HCT116 (cell line): ENCODE results near the gene OSBP2. TPM values are rescaled to one million over a fixed set of nuclear protein-coding genes. Genes with fewer than 3 reads are reported as not detected.

Source experiments
- ATAC-seq: fragments of 200-7000 bp; cut with Tn5 transposase; 2 replicates; pipeline ENCODE4 v1.9.1; 2020; ENCODE audit warnings: mild to moderate bottlenecking, moderate library complexity
- BruUV-seq: library from RNA; stranded (reverse); fragments of 400-500 nt; replicated peaks from 2 replicates; lab custom pipeline; 2021; lab: Mats Ljungman, UMichigan
- CTCF ChIA-PET: fragments of 300-600 bp; sonication (Branson Sonifier 250); formaldehyde crosslinking; loops from one replicate; lab custom pipeline; 2021; ENCODE audit warnings: antibody characterized with exemption; lab: Charles Lee
- POLR2A ChIA-PET: fragments of 300-600, 350-600 bp; sonication (Branson Sonifier 250); formaldehyde crosslinking; loops from one replicate; lab custom pipeline; 2021; ENCODE audit warnings: antibody characterized with exemption; lab: Charles Lee
- RAD21 ChIA-PET, 2 experiments: fragments of 300-600 bp; sonication (Branson Sonifier 250); formaldehyde crosslinking; loops; one replicate each; lab custom pipeline; 2023; ENCODE audit warnings: low total read pairs in 2 of 2; ENCODE audit not compliant: uncharacterized antibody in 2 of 2, unreplicated experiment in 2 of 2, low non-redundant PET in 1 of 2; lab: Charles Lee
- DNase-seq: peaks from one replicate; pipeline ENCODE4 v3.0.0-alpha.2; 2010; ENCODE audit warnings: low read depth, low spot score
- H2AFZ ChIP-seq: fragments of 200-600 bp; shearing (Covaris generic), sonication (generic); 2 replicates; pipeline ENCODE4 v1.6.1; 2017; ENCODE audit warnings: low read depth, mixed run types, mixed read lengths, antibody characterized with exemption, low read length; ENCODE audit not compliant: poor library complexity, severe bottlenecking
- H3K27ac ChIP-seq: 2 replicates; pipeline ENCODE4 v1.5.1; 2012; ENCODE audit warnings: low read depth, low read length
- H3K27me3 ChIP-seq: fragments of 200-600 bp; sonication (generic); 2 replicates; pipeline ENCODE4 v1.6.1; 2016; ENCODE audit warnings: mixed run types, low read length, mixed read lengths; ENCODE audit not compliant: insufficient read depth
- H3K36me3 ChIP-seq, 2 experiments: fragments of 200-500 bp in 1 of 2; fragments of 200-600 bp in 1 of 2; sonication (Bioruptor generic) in 1 of 2; sonication (generic) in 1 of 2; 2 replicates each; pipeline versions ENCODE4 v1.5.1 to v1.6.1; 2014 to 2016; ENCODE audit warnings: low read length in 2 of 2, inconsistent platforms in 1 of 2, mixed read lengths in 1 of 2, mixed run types in 1 of 2; ENCODE audit not compliant: insufficient read depth in 2 of 2, control insufficient read depth in 1 of 2
- H3K4me1 ChIP-seq, 2 experiments: fragments of 200-600 bp in 1 of 2; sonication (generic) in 1 of 2; 2 replicates each; pipeline versions ENCODE4 v1.5.1 to v1.6.1; 2012 to 2017; ENCODE audit warnings: low read length in 2 of 2, inconsistent platforms in 1 of 2, mild to moderate bottlenecking in 1 of 2, mixed read lengths in 1 of 2, mixed run types in 1 of 2, moderate library complexity in 1 of 2; ENCODE audit not compliant: insufficient read depth in 2 of 2, control insufficient read depth in 1 of 2
- H3K4me2 ChIP-seq: fragments of 200-600 bp; sonication (generic); 2 replicates; pipeline ENCODE4 v1.6.1; 2017; ENCODE audit warnings: mixed run types, low read length, mixed read lengths
- H3K4me3 ChIP-seq, 2 experiments: fragments of 200-600 bp in 1 of 2; sonication (generic) in 1 of 2; replicated peaks in 1 of 2; 2 replicates each; pipeline ENCODE4 v1.5.1; 2011 to 2016; ENCODE audit warnings: low read length in 2 of 2, control low read depth in 1 of 2, low read depth in 1 of 2, mild to moderate bottlenecking in 1 of 2, mixed read lengths in 1 of 2, mixed run types in 1 of 2
- H3K79me2 ChIP-seq: fragments of 200-600 bp; sonication (generic); 2 replicates; pipeline ENCODE4 v1.6.1; 2017; ENCODE audit warnings: mild to moderate bottlenecking, mixed run types, low read length, moderate library complexity, mixed read lengths; ENCODE audit not compliant: insufficient read depth
- H3K9ac ChIP-seq: fragments of 200-600 bp; sonication (generic); 2 replicates; pipeline ENCODE4 v1.6.1; 2016; ENCODE audit warnings: low read length, mixed read lengths
- H3K9me2 ChIP-seq: fragments of 200-600 bp; sonication (generic), shearing (Covaris generic); 2 replicates; pipeline ENCODE4 v1.6.1; 2017; ENCODE audit warnings: mixed run types, mild to moderate bottlenecking, moderate library complexity; ENCODE audit not compliant: insufficient read depth
- H3K9me3 ChIP-seq, 2 experiments: fragments of 200-500 bp in 1 of 2; fragments of 200-600 bp in 1 of 2; sonication (Bioruptor generic) in 1 of 2; sonication (generic) in 1 of 2; 2 replicates each; pipeline ENCODE4 v1.6.1; 2014 to 2017; ENCODE audit warnings: low read length in 2 of 2, mixed read lengths in 2 of 2, inconsistent platforms in 1 of 2, low read depth in 1 of 2, mild to moderate bottlenecking in 1 of 2, mixed run types in 1 of 2, moderate library complexity in 1 of 2; ENCODE audit not compliant: control insufficient read depth in 1 of 2, insufficient read depth in 1 of 2
- H4K20me1 ChIP-seq: fragments of 200-600 bp; sonication (generic), shearing (Covaris generic); 2 replicates; pipeline ENCODE4 v1.6.1; 2017; ENCODE audit warnings: mixed run types, mild to moderate bottlenecking, moderate library complexity; ENCODE audit not compliant: insufficient read depth
- ATF3 ChIP-seq: IDR thresholded peaks from 2 replicates; pipeline ENCODE4 v1.6.1; 2012
- CBX3 ChIP-seq: IDR thresholded peaks from 2 replicates; pipeline ENCODE4 v1.6.1; 2012; ENCODE audit warnings: low read depth
- CEBPB ChIP-seq: IDR thresholded peaks from 2 replicates; pipeline ENCODE4 v1.6.1; 2012; ENCODE audit warnings: low read depth
- CTCF ChIP-seq, 3 experiments: fragments of 200-600 bp in 1 of 3; sonication (generic) in 1 of 3; IDR thresholded peaks in 2 of 3; conservative IDR thresholded peaks in 1 of 3; 2 replicates each; pipeline ENCODE4 v1.5.1; 2012 to 2017; ENCODE audit warnings: low read depth in 2 of 3, low read length in 2 of 3, antibody characterized with exemption in 1 of 3, borderline replicate concordance in 1 of 3, control low read depth in 1 of 3, mild to moderate bottlenecking in 1 of 3, mixed read lengths in 1 of 3, mixed run types in 1 of 3, moderate library complexity in 1 of 3; ENCODE audit not compliant: insufficient read depth in 1 of 3
- ELF1 ChIP-seq: IDR thresholded peaks from 2 replicates; pipeline ENCODE4 v1.6.1; 2012; ENCODE audit warnings: low read depth, borderline replicate concordance
- EZH2 ChIP-seq: fragments of 200-600 bp; sonication (generic); IDR thresholded peaks from 2 replicates; pipeline ENCODE4 v1.6.1; 2017; ENCODE audit warnings: antibody characterized with exemption, mixed run types
- EZH2phosphoT487 ChIP-seq: fragments of 200-600 bp; IDR thresholded peaks from 2 replicates; pipeline ENCODE4 v1.6.1; 2018; ENCODE audit warnings: antibody characterized with exemption, borderline replicate concordance
- FOSL1 ChIP-seq: IDR thresholded peaks from 2 replicates; pipeline ENCODE4 v1.6.1; 2012; ENCODE audit warnings: low read depth
- JUND ChIP-seq: IDR thresholded peaks from 2 replicates; pipeline ENCODE4 v1.6.1; 2012
- MAX ChIP-seq: IDR thresholded peaks from 2 replicates; pipeline ENCODE4 v1.6.1; 2012
- POLR2A ChIP-seq: IDR thresholded peaks from 2 replicates; pipeline ENCODE4 v1.7.0; 2011; ENCODE audit warnings: borderline replicate concordance; ENCODE audit not compliant: insufficient read depth, insufficient read length; ENCODE audit errors: extremely low read depth
- POLR2AphosphoS5 ChIP-seq: IDR thresholded peaks from 2 replicates; pipeline ENCODE4 v1.6.1; 2011; ENCODE audit warnings: mild to moderate bottlenecking, low read depth, low read length, moderate library complexity
- SIN3A ChIP-seq: IDR thresholded peaks from 2 replicates; pipeline ENCODE4 v1.6.1; 2012; ENCODE audit warnings: low read depth
- SP1 ChIP-seq: IDR thresholded peaks from 2 replicates; pipeline ENCODE4 v1.6.1; 2012; ENCODE audit warnings: low read depth
- SRF ChIP-seq: IDR thresholded peaks from 2 replicates; pipeline ENCODE4 v1.6.1; 2012; ENCODE audit warnings: low read depth
- TCF7L2 ChIP-seq: IDR thresholded peaks from 2 replicates; pipeline ENCODE4 v1.7.0; 2011; ENCODE audit warnings: borderline replicate concordance, inconsistent platforms; ENCODE audit not compliant: insufficient read depth, insufficient read length; ENCODE audit errors: extremely low read depth
- ZFX ChIP-seq: fragments of 450-650 bp; IDR thresholded peaks from 2 replicates; pipeline ENCODE4 v1.6.1; 2017
- ZNF274 ChIP-seq: fragments of 200-500 bp; sonication (Bioruptor generic); IDR thresholded peaks from 2 replicates; pipeline ENCODE4 v1.6.1; 2014; ENCODE audit warnings: mild to moderate bottlenecking, low read depth, low read length, inconsistent platforms
- intact Hi-C: fragments of 100-400 bp; cut with micrococcal nuclease; formaldehyde crosslinking; loops from 2 replicates; pipeline ENCODE4 v1.10.0; 2022
- total RNA-seq: library from RNA; stranded (reverse); gene quantifications from one replicate; pipeline ENCODE4 v1.2.1, GENCODE V29; 2021; ENCODE audit not compliant: unreplicated experiment

OSBP2 gene
- total RNA-seq, 1 experiment from 2014 or later, result 12.9 TPM

GRCh38 chr22:30823015-30823370 lies 128.3 kb downstream of the OSBP2 start:
- Histone ChIP-seq H2AFZ (no peak overlapping the region), H3K9me2 (no peaks in the 10 kb centered on the region), H3K4me3 (no peak overlapping the region), H3K9me3 (no peaks in the 10 kb centered on the region), H3K4me2 (no peak overlapping the region), H3K36me3 (no peaks in the 10 kb centered on the region), H3K27ac (no peak overlapping the region), H3K4me1 (peaks cover 0 to 14% of the 10 kb centered on the region in 2 experiments; a peak in 1 of 4 replicates), H4K20me1 (no peaks in the 10 kb centered on the region), H3K79me2 (peaks cover 3% of the 10 kb centered on the region; the same call in 1 of the 2 replicates), H3K27me3 (no peaks in the 10 kb centered on the region), H3K9ac (no peak overlapping the region)
- RAD21 ChIA-PET, result no interaction called here
- no TSS peak for BruUV-seq
- POLR2A ChIA-PET, result no interaction called here
- intact Hi-C loops, result no loop called here
- no peak; the same call in 1 of the 2 replicates for ATAC-seq
- TF ChIP-seq SP1, result no peak
- TF ChIP-seq ZNF274, result no peak
- TF ChIP-seq FOSL1, result no peak
- no peak for TF ChIP-seq ELF1
- TF ChIP-seq EZH2, result no peak
- no peak for TF ChIP-seq CTCF (IDR thresholded peaks at IDR 0.05 in 2 of 3, conservative IDR thresholded peaks at IDR 0.05 in 1 of 3; ENCODE audit: borderline replicate concordance in 1 of 3, insufficient read depth in 1 of 3, low read depth in 2 of 3, low read length in 2 of 3)
- TF ChIP-seq CBX3, result no peak
- TF ChIP-seq ATF3, result no peak
- TF ChIP-seq MAX, result no peak
- TF ChIP-seq JUND, result no peak
- no peak for TF ChIP-seq CEBPB
- TF ChIP-seq SIN3A, result no peak
- TF ChIP-seq EZH2phosphoT487, result no peak
- TF ChIP-seq POLR2AphosphoS5, result no peak
- TF ChIP-seq SRF, result no peak
- no peak for TF ChIP-seq ZFX
- no peak for TF ChIP-seq TCF7L2
- TF ChIP-seq POLR2A, result no peak
- DNase-seq, result no peak
- CTCF ChIA-PET, result no interaction called here
